Activated CD4-positive, alpha-beta T cell treated with anti-CD3 and anti-CD28 coated beads, Interleukin-2, amount 10 ng/mL, durations not matched to agents 7 days and 5 days (primary cell): ENCODE measurements around the gene RAB11FIP3. TPM values are rescaled to one million over a fixed set of nuclear protein-coding genes. Genes with fewer than 3 reads are reported as not detected.
"Not testable (repeated sequence)": the region's sequence is repeated elsewhere in the genome, so short reads cannot be mapped to it uniquely, and the experiment has no call there.

ENCODE experiments used
- CTCF ChIA-PET: fragments of 350-600 bp; sonication (Branson Sonifier 250); formaldehyde crosslinking; loops from one replicate; lab custom pipeline; 2021; ENCODE audit warnings: antibody characterized with exemption; lab: Charles Lee
- POLR2A ChIA-PET: fragments of 350-600 bp; sonication (Branson Sonifier 250); formaldehyde crosslinking; loops from one replicate; lab custom pipeline; 2021; ENCODE audit warnings: antibody characterized with exemption; lab: Charles Lee
- DNase-seq: peaks from one replicate; pipeline ENCODE4 v3.0.0-alpha.2; 2020
- H3K27ac Mint-ChIP-seq: one replicate; pipeline ENCODE4 v1.8.0; 2021; ENCODE audit warnings: mild to moderate bottlenecking, moderate library complexity, mixed read lengths
- H3K27me3 Mint-ChIP-seq: one replicate; pipeline ENCODE4 v1.8.0; 2021; ENCODE audit warnings: mixed read lengths
- H3K36me3 Mint-ChIP-seq: one replicate; pipeline ENCODE4 v1.8.0; 2021; ENCODE audit warnings: low read depth, mixed read lengths
- H3K4me1 Mint-ChIP-seq: one replicate; pipeline ENCODE4 v1.8.0; 2021; ENCODE audit warnings: mixed read lengths
- H3K4me3 Mint-ChIP-seq: one replicate; pipeline ENCODE4 v1.8.0; 2021; ENCODE audit warnings: mild to moderate bottlenecking, moderate library complexity, mixed read lengths
- H3K9me3 Mint-ChIP-seq: one replicate; pipeline ENCODE4 v1.8.0; 2021; ENCODE audit warnings: mixed read lengths
- total RNA-seq, 2 experiments: library from RNA; stranded (reverse); gene quantifications; one replicate each; pipeline ENCODE4 v1.2.3, GENCODE V29; 2021

The RAB11FIP3 gene
- total RNA-seq, 2 experiments from 2014 or later = 22.7 to 26.0 TPM

DNA sequence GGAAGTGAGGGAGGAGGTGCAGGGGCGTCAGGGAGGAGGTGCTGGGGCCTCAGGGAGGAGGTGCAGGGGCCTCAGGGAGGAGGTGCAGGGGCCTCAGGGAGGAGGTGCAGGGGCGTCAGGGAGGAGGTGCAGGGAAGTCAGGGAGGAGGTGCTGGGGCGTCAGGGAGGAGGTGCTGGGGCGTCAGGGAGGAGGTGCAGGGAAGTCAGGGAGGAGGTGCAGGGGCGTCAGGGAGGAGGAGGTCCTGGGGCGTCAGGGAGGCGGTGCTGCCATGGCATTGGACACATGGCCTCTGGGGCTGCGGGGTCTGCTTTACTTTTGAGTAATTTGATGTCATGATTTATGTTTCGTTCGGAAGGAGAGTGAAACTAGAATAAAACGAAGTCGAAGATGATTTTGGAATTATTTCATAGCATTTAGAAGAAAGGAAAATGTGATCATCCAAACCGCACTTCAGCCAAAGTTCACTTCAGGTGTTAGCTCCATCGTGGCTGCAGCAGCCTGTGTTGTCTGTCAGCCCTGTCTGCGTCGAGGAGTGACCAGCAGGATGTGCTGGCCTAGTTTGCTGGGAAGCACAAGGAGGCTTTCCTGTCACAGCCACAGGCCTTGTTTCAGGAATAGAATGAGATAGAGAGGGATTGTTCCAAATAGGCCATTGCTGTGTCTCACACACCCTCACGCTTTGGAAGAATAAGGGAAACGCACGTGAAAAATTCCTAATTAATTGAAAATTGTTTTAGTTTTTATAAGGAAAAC, 42.8 kb downstream of the RAB11FIP3 start:
- POLR2A ChIA-PET = no interaction called here
- CTCF ChIA-PET = no interaction called here
- Mint-ChIP-seq H3K4me1 (no peaks in the 10 kb centered on the region), H3K27ac (no peak overlapping the region), H3K36me3 (no peaks in the 10 kb centered on the region), H3K27me3 (no peaks in the 10 kb centered on the region), H3K9me3 (no peaks in the 10 kb centered on the region), H3K4me3 (no peak overlapping the region)
- DNase-seq = no peak

DNA sequence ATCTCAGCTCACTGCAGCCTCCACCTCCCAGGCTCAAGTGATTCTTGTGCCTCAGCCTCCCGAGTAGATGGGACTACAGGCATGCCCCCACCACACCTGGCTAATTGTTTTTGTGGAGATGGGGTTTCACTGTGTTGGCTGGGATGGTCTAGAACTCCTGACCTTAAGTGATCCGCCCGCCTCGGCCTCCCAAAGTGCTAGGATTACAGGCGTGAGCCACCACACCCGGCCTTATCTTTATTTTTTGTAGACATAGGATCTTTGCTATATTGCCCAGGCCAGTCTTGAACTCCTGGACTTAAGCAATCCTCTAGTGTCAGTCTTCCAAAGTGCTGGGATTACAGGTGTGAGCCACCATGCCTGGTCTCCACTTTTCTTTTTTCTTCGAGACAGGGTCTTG, 44.0 kb downstream of the RAB11FIP3 start:
- H3K36me3 Mint-ChIP-seq = not testable (repeated sequence)

DNA sequence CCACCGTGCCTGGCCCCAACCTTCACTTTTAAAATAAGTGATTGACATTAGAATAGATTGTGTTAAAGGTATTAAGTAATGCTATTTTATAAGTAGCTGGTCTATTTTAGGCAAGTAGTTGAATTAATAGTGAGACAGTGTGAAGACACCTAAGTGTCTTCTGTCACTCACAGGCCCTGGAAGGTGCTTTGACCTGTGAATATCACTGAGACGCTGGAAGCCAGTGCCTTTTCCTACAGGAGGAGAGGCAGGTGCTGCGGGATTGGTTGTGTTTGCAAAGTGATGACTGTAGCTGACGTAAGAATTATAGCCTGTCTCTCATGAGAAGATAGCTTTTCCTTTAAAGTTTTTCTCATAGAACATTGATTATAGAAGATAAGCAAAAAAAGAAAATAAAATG, 45.0 kb downstream of the RAB11FIP3 start:
- CTCF ChIA-PET = interaction anchor here (0.8 kb wide), 1 partner anchor 12 kb away, joined by 3 read pairs; no protein-coding TSS in a partner anchor
- no peak overlapping the region for H3K27ac Mint-ChIP-seq

More for the DNA sequence above, 44.0 kb downstream of the RAB11FIP3 start:
- H3K9me3 Mint-ChIP-seq, H3K27ac Mint-ChIP-seq, H3K4me1 Mint-ChIP-seq, H3K27me3 Mint-ChIP-seq, POLR2A ChIA-PET, H3K4me3 Mint-ChIP-seq, DNase-seq: not testable (repeated sequence)
- CTCF ChIA-PET = interaction anchor here (0.6 to 0.8 kb wide), 2 partner anchors 13 to 14 kb away, joined by 3 read pairs; no protein-coding TSS in a partner anchor

DNA sequence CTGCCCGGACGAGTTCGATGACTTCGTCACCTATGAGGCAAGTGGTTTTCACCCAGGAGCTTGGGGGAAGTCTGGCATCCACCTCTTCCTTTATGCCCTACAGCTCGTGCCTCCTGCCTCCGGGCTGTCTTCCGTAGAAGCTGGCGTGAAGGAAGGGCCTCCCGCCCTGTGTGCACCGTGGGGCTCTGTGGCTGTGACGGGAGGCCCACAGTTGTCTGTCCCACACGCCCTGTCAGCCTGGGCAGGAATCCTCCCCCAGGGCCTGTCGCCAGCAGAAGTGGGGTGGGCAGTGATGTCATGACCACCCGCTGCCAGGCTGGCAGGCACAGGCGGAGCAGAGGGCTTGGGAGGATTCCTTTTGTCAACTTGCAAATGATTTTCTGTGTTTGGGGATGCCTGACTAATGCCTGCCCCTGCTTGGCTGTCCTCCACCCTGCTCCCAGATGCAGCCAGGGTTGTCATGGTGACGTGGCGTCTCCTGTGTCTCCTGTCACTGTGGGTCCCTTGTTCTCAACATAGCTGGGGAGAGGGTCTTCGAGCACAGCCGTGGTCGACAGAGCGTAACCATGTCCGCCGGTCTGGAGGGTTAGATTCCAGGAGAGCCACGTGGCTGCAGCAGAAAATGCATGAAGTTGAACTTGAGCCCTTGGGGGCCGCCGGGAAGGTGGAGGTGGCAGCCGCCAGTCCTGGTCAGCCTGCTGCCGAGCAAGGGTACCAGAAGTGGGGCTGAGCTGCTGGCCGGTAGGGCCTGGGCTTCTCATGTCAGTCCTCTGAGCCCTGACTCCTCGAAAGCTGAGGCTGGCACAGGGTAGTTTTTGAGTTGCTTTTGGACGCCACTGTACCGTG, 46.1 kb downstream of the RAB11FIP3 start:
- Mint-ChIP-seq H3K4me1 (no peaks in the 10 kb centered on the region), H3K27me3 (no peaks in the 10 kb centered on the region), H3K36me3 (no peaks in the 10 kb centered on the region), H3K27ac (no peak overlapping the region), H3K4me3 (no peak overlapping the region), H3K9me3 (no peaks in the 10 kb centered on the region)
- CTCF ChIA-PET = no interaction called here
- DNase-seq = no peak
- POLR2A ChIA-PET = no interaction called here

More for the DNA sequence above, 45.0 kb downstream of the RAB11FIP3 start:
- H3K4me3 Mint-ChIP-seq = no peak overlapping the region
- POLR2A ChIA-PET = no interaction called here
- H3K36me3 Mint-ChIP-seq = no peaks in the 10 kb centered on the region
- no peaks in the 10 kb centered on the region for H3K27me3 Mint-ChIP-seq
- DNase-seq = no peak
- no peaks in the 10 kb centered on the region for H3K4me1 Mint-ChIP-seq
- H3K9me3 Mint-ChIP-seq = no peaks in the 10 kb centered on the region

DNA sequence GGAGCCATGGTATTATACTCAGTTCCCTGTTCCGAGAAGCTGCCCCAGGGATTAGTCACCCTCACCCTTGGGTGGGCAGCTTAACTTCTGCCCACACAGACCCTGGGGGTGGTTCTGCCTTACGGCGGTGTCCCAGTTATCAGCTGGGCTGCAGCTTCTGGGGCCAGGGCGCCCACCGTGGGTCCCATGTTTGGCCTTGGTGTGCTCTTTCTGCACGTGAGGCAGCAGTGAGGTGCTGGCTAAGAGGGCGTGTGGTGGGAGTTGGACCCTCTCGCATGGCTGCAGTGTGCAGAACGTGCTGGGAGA, 46.7 kb downstream of the RAB11FIP3 start:
- Mint-ChIP-seq H3K4me3 (no peak overlapping the region), H3K27me3 (no peaks in the 10 kb centered on the region), H3K36me3 (no peaks in the 10 kb centered on the region), H3K27ac (no peak overlapping the region), H3K9me3 (no peaks in the 10 kb centered on the region), H3K4me1 (no peaks in the 10 kb centered on the region)
- DNase-seq = no peak
- ChIA-PET POLR2A (no interaction called here), CTCF (no interaction called here)

DNA sequence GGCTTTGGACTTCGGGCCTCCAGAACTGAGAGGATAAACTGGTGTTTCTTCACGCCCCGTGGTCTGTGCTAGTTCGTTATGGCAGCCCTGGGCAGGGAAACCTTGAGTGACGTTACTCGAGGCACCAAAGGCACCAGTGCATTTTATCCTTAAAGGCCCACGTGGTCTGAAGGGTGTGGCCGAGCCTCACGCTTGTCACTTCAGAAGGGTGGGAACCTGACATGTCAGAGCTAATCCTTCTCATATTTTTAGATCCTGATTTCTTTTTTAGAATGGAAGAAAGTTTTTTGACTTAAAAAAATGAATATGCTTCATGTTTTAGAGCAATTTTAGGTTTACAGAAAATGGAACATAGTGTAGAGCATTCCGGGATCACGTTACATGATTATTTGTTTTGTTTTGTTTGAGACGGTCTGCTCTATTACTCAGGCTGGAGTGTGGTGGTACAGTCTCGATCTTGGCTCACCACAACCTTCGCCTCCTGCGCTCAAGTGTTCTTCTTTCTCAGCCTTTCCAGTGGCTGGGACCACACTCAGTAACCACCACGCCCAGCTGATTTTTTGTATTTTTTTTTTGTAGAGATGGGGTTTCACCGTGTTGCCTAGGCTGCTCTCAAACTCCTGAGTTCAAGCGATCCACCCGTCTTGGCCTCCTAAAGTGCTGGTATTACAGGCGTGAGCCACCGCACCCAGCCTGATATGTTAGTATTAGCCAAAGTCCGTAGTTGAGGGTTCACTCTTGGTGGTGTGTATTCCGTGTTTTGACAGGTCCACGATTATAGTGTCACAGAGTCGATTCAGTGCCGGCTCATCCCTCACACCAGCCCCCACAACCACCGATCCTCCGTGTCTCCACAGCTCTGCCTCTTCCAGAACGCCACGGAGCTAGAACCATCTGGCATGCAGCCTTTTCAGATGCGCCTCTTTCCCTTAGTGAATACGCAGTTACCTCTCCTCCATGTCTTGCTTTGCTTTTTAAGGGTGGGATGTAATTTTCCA, 47.9 kb downstream of the RAB11FIP3 start:
- no peaks in the 10 kb centered on the region for H3K36me3 Mint-ChIP-seq
- POLR2A ChIA-PET = no interaction called here
- no peak for DNase-seq
- no peaks in the 10 kb centered on the region for H3K4me1 Mint-ChIP-seq
- no peak overlapping the region for H3K27ac Mint-ChIP-seq
- no peaks in the 10 kb centered on the region for H3K9me3 Mint-ChIP-seq
- no peaks in the 10 kb centered on the region for H3K27me3 Mint-ChIP-seq
- CTCF ChIA-PET = interaction anchor here (1.0 kb wide), 1 partner anchor 14 kb away, joined by 3 read pairs; no protein-coding TSS in a partner anchor
- H3K4me3 Mint-ChIP-seq = no peak overlapping the region

DNA sequence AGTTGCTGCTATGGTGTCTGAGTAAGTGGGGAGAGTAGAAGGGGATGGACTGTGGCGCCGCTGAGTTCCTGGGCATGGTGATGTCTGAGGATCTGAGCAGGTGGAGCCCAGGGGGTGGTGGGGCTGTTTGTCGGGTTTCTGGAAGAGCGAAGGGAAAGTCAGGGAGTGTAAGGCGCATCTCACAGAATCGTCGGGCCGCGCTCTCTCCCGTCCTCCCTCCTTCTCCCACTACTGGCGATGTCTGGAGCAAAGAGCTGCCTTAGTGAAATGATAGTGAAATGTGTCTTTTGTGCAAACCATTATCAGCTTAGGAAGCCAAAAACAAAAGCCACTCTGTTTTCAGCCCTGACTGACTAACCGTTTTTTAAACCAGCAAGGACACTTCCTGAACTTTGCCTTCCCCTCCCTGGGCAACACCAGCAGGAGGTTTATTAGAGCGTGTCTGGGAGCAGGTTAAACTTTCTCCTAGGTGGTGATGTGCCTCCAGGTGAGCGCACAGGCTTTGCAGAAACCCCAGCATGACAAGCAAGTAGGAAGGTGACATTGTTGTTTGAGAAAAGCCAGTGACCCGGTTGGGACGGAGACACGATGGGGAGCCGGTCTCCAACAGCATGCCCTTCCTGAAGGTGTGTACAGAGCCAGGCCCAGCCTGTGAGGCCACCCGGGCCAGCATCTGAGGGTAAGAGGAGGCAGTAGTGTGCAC, 49.1 kb downstream of the RAB11FIP3 start:
- Mint-ChIP-seq H3K4me1 (no peaks in the 10 kb centered on the region), H3K36me3 (no peaks in the 10 kb centered on the region), H3K4me3 (no peak overlapping the region), H3K9me3 (no peaks in the 10 kb centered on the region), H3K27ac (no peak overlapping the region), H3K27me3 (no peaks in the 10 kb centered on the region)
- POLR2A ChIA-PET = no interaction called here
- CTCF ChIA-PET = interaction anchor here (0.7 to 1.5 kb wide), 3 partner anchors 13 to 629 kb away, joined by 3 to 4 read pairs (median 3); no protein-coding TSS in a partner anchor
- DNase-seq = no peak

DNA sequence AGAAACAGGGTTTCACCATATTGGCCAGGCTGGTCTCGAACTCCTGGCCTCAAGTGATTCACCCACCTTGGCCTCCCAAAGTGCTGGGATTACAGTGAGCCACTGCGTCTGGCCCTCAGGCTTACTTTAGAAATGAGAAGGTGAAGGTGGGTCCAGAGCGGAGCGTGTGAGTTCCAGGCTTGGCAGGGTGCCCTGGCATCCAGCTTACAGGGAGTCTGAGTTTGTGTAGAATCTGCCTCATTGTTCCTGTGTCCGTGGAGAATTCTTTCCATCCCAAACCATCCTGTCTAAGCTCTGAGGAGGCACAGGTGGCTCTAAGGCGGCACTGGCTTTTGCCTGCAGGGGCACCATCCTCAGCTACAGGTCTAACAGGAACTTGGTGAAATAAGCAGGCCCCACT, 50.6 kb downstream of the RAB11FIP3 start:
- Mint-ChIP-seq H3K4me1 (no peaks in the 10 kb centered on the region), H3K27ac (no peak overlapping the region), H3K4me3 (no peak overlapping the region), H3K27me3 (no peaks in the 10 kb centered on the region), H3K36me3 (no peaks in the 10 kb centered on the region), H3K9me3 (no peaks in the 10 kb centered on the region)
- no peak for DNase-seq
- ChIA-PET CTCF (interaction anchor here (0.7 kb wide), 1 partner anchor 11 kb away, joined by 3 read pairs; no protein-coding TSS in a partner anchor), POLR2A (no interaction called here)

DNA sequence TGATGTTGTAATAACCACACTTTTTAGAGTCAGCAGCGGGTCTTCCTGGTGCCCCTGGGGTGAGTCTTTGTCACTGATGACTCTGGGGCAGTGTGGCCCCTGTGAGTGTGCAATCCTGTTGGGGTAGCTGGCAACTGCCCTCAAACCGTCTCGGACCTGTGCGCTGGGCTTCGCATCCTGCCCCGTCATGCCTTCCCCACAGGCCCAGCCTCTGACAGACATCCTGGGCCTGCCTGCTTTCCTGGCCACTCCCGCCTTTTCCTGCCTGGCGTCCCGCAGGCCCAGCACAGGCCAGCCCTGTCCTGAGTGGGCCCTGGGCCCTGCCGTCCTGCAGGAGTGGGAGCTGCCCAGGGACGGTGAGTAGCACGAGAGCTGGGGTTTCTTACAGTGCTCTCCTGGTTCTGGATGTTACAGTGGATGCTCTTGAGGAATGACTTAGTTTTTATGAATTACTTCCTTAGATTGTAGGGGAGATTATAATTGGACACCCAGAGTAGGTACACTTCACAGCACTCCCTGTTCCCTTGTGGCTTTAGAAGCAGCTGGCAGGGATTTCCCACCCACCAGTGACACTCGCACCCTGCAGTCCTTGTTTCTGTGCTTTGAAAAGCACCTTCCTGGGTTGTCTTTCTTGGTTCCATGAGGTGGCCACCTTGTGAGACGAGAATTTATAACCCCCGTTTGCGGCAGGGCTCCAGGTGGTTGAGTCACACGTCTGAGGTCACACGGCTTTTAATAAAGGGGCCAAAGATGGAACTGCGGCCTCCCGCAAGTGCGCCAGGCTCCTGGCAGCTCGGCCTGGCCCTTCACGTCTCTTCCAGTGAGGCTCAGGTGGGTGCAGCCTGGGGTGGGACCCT, 52.1 kb downstream of the RAB11FIP3 start:
- Mint-ChIP-seq H3K27ac (no peak overlapping the region), H3K9me3 (no peaks in the 10 kb centered on the region), H3K27me3 (no peaks in the 10 kb centered on the region), H3K36me3 (no peaks in the 10 kb centered on the region), H3K4me3 (no peak overlapping the region), H3K4me1 (no peaks in the 10 kb centered on the region)
- POLR2A ChIA-PET = no interaction called here
- CTCF ChIA-PET = no interaction called here
- no peak for DNase-seq

DNA sequence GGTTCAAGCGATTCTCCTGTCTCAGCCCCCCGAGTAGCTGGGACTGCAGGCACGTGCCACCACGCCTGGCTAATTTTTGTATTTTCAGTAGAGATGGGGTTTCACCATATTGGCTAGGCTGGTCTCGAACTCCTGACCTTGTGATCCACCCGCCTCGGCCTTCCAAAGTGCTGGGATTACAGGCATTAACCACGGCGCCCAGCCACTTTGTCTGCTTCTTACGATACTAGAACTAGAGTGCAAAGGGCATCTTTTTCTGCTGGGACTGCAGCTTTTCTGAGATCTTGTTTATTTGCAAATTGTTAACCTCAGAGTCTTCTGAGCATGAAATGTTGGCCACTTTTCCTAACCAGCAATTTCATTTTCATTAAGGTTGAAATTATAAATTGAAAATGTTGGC, 52.8 kb downstream of the RAB11FIP3 start:
- H3K36me3 Mint-ChIP-seq, H3K9me3 Mint-ChIP-seq, H3K27ac Mint-ChIP-seq, H3K4me1 Mint-ChIP-seq, H3K27me3 Mint-ChIP-seq, CTCF ChIA-PET, DNase-seq, H3K4me3 Mint-ChIP-seq, POLR2A ChIA-PET: not testable (repeated sequence)

DNA sequence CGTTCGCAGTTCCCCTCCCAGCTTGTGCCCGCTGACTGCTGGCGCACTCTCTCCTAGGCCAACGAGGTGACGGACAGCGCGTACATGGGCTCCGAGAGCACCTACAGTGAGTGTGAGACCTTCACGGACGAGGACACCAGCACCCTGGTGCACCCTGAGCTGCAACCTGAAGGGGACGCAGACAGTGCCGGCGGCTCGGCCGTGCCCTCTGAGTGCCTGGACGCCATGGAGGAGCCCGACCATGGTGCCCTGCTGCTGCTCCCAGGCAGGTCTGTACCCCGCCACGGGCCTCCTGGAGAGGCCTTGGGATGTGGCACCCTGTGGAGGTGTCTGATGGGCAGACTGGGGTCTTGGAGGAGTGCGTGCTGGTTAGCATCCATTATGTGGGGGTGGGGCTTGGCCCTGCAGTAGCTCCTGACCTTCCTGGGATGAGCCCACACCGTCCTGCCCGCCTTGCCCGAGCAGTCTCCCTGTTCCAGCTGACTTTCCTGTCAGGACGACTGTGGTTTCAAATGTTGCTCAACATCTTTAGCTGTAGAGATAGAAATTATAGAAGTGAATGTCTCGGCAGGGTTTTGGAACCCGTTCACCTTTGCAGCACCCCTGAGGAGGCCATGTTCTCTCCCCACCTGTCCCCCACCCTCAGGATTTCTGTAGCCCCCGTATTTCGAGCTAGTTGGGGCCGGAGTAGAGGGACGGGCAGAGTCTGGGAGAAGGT, 57.2 kb downstream of the RAB11FIP3 start:
- no peaks in the 10 kb centered on the region for H3K9me3 Mint-ChIP-seq

More for the DNA sequence above, 57.2 kb downstream of the RAB11FIP3 start:
- CTCF ChIA-PET = interaction anchor here (0.8 kb wide), 1 partner anchor 13 kb away, joined by 3 read pairs; no protein-coding TSS in a partner anchor
- no peaks in the 10 kb centered on the region for H3K36me3 Mint-ChIP-seq
- H3K27ac Mint-ChIP-seq = no peak overlapping the region
- no peak for DNase-seq
- H3K27me3 Mint-ChIP-seq = no peaks in the 10 kb centered on the region
- POLR2A ChIA-PET = no interaction called here
- H3K4me3 Mint-ChIP-seq = no peak overlapping the region
- H3K4me1 Mint-ChIP-seq = no peaks in the 10 kb centered on the region
